ENCODE data around the gene HLA-DPA1. TPM values are rescaled to one million over a fixed set of nuclear protein-coding genes. Genes with fewer than 3 reads are reported as not detected.

Gene HLA-DPA1
- total and polyA plus RNA-seq, 2 donors (not counting 1 experiment from before 2014, with no cell fraction given): 702 to 2,256 TPM

DNA sequence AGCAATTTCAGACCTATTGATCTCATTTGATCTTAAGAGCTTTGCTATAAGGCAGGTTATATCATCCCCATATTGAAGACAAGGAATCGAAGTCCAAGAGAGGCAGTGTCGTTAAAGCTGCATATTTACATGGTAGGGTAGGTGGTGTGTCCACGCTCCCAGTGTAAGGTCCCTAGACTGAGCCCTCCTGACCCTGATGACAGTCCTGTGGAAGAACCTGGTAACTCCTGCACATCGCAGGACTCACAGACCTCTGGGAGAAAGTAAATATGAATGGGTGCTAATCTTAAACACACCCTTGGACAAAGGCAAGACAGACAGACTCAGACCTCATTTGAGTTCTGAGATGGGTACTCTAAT is 1.7 kb upstream of the HLA-DPA1 start:
- Histone ChIP-seq H2AFZ (ENCODE audit: insufficient read depth, low read depth, low read length, poor library complexity, severe bottlenecking) (no peak overlapping the region), H3K9me3 (ENCODE audit: control extremely low read depth in 1 of 3, control insufficient read depth in 2 of 3, insufficient read depth in 1 of 3, low read length in 2 of 3) (no peaks in the 10 kb centered on the region), H3K36me3 (replicated peaks in 1 of 2; ENCODE audit: control extremely low read depth in 1 of 2, control insufficient read depth in 1 of 2, extremely low read depth in 1 of 2, insufficient read depth in 2 of 2, low read length in 1 of 2) (peaks cover 2 to 55% of the 10 kb centered on the region in 2 experiments), H3K4me3 (ENCODE audit: control extremely low read depth in 1 of 5, extremely low read depth in 1 of 5, insufficient read depth in 1 of 5, low read depth in 2 of 5, low read length in 4 of 5) (peak overlapping the region; percentile 79 to 99 (median 97)), H4K20me1 (ENCODE audit: control insufficient read depth, insufficient read depth, low read length, poor library complexity, severe bottlenecking) (peaks cover 14% of the 10 kb centered on the region), H3K9ac (ENCODE audit: low read length) (peak overlapping the region; percentile 98), H3K27ac (ENCODE audit: low read length in 2 of 2) (peak overlapping the region; percentile 96 to 99), H3K4me2 (replicated peaks; ENCODE audit: low read depth, low read length, poor library complexity, severe bottlenecking) (peak overlapping the region; percentile 91), H3K79me2 (ENCODE audit: control insufficient read depth, insufficient read depth, low read length) (peaks cover 97% of the 10 kb centered on the region), H3K27me3 (replicated peaks in 1 of 4; ENCODE audit: control extremely low read depth in 1 of 4, control insufficient read depth in 3 of 4, insufficient read depth in 4 of 4, low read length in 3 of 4) (no peaks in the 10 kb centered on the region), H3K4me1 (ENCODE audit: control insufficient read depth in 2 of 2, insufficient read depth in 2 of 2, low read length in 2 of 2) (peaks cover 43 to 44% of the 10 kb centered on the region in 2 donors)
- WGBS (ENCODE audit: insufficient coverage): no CpG with 5 or more reads among the region's 4 CpGs
- intact Hi-C loops (cut with micrococcal nuclease): loop anchor here (1.0 to 10.0 kb wide), 4 partner anchors 37 to 180 kb away; no protein-coding TSS in a partner anchor
- POLR2A ChIA-PET: interaction anchor here (0.8 to 7.4 kb wide), 13 partner anchors 8 to 221 kb away, joined by 3 to 166 read pairs (median 5); partner anchors contain the start of genes PSMB9, RING1 and TAP1
- CTCF ChIA-PET: interaction anchor here (0.9 to 23.5 kb wide), 11 partner anchors 13 to 173 kb away, joined by 3 to 576 read pairs (median 5); partner anchors contain the start of gene HLA-DOA
- peak overlapping the region; percentile 97 for H3K4me3 Mint-ChIP-seq
- peak overlapping the region; percentile 98 for H3K27ac Mint-ChIP-seq
- no peak for DNase-seq
- ATAC-seq (ENCODE audit: low read depth): peak; percentile 5
- peaks cover 60% of the 10 kb centered on the region for H3K4me1 Mint-ChIP-seq
- no peaks in the 10 kb centered on the region for H3K27me3 Mint-ChIP-seq
- H3K9me3 Mint-ChIP-seq (ENCODE audit: insufficient read depth): no peaks in the 10 kb centered on the region
- no peak for TF ChIP-seq EZH2 (IDR thresholded peaks at IDR 0.05; ENCODE audit: borderline replicate concordance, insufficient read depth, low read depth, low read length, poor library complexity, severe bottlenecking)
- TF ChIP-seq, protein P1, sequence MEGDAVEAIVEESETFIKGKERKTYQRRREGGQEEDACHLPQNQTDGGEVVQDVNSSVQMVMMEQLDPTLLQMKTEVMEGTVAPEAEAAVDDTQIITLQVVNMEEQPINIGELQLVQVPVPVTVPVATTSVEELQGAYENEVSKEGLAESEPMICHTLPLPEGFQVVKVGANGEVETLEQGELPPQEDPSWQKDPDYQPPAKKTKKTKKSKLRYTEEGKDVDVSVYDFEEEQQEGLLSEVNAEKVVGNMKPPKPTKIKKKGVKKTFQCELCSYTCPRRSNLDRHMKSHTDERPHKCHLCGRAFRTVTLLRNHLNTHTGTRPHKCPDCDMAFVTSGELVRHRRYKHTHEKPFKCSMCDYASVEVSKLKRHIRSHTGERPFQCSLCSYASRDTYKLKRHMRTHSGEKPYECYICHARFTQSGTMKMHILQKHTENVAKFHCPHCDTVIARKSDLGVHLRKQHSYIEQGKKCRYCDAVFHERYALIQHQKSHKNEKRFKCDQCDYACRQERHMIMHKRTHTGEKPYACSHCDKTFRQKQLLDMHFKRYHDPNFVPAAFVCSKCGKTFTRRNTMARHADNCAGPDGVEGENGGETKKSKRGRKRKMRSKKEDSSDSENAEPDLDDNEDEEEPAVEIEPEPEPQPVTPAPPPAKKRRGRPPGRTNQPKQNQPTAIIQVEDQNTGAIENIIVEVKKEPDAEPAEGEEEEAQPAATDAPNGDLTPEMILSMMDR (IDR thresholded peaks at IDR 0.05): no peak

DNA sequence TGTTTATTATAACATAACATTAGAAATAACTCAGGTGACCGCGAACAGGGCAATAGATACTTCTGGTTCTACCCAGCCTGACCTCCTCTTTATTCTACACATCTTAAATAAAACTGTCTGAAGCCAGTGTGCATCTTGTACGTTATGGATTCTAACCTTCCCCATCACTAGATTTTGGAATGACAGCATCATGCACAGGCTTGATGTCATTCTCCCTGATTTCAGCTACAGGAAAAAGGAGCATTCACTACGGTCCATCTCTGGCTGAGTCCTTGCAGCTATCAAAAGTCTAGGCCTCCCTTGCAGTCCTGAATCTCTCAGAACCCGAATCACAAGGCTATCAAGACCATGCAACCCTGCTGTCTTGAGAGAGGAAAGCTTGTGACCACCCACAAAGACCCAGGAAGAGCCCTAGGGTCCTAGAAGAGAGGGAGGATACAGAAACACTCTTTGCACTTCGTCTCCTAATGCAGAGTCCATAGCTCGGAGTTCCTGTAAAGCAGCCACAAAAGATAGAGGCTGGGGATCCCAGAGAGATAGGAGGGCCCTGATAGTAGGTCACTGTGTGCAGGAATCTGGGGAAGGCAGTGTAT is 845 bp downstream of the HLA-DPA1 start:
- ATAC-seq (ENCODE audit: low read depth): no peak

More for the DNA sequence above, 845 bp downstream of the HLA-DPA1 start:
- intact Hi-C loops (cut with micrococcal nuclease): loop anchor here (1.0 to 10.0 kb wide), 3 partner anchors 10 to 178 kb away; no protein-coding TSS in a partner anchor
- Mint-ChIP-seq H3K4me1 (peaks cover 60% of the 10 kb centered on the region), H3K27ac (peak overlapping the region; percentile 89), H3K9me3 (ENCODE audit: insufficient read depth) (no peaks in the 10 kb centered on the region), H3K4me3 (peak overlapping the region; percentile 96), H3K27me3 (no peaks in the 10 kb centered on the region)
- Histone ChIP-seq H2AFZ (ENCODE audit: insufficient read depth, low read depth, low read length, poor library complexity, severe bottlenecking) (no peak overlapping the region), H3K9me3 (ENCODE audit: control extremely low read depth in 1 of 3, control insufficient read depth in 2 of 3, insufficient read depth in 1 of 3, low read length in 2 of 3) (no peaks in the 10 kb centered on the region), H3K27me3 (replicated peaks in 1 of 4; ENCODE audit: control extremely low read depth in 1 of 4, control insufficient read depth in 3 of 4, insufficient read depth in 4 of 4, low read length in 3 of 4) (no peaks in the 10 kb centered on the region), H3K79me2 (ENCODE audit: control insufficient read depth, insufficient read depth, low read length) (peaks cover 94% of the 10 kb centered on the region), H3K4me3 (ENCODE audit: control extremely low read depth in 1 of 5, extremely low read depth in 1 of 5, insufficient read depth in 1 of 5, low read depth in 2 of 5, low read length in 4 of 5) (peak overlapping the region; percentile 89 to 99 (median 96)), H3K4me1 (ENCODE audit: control insufficient read depth in 2 of 2, insufficient read depth in 2 of 2, low read length in 2 of 2) (peaks cover 42 to 43% of the 10 kb centered on the region in 2 donors), H3K27ac (ENCODE audit: low read length in 2 of 2) (peak overlapping the region; percentile 96 to 99), H3K9ac (ENCODE audit: low read length) (peak overlapping the region; percentile 98), H3K4me2 (replicated peaks; ENCODE audit: low read depth, low read length, poor library complexity, severe bottlenecking) (peak overlapping the region; percentile 91), H4K20me1 (ENCODE audit: control insufficient read depth, insufficient read depth, low read length, poor library complexity, severe bottlenecking) (peaks cover 6% of the 10 kb centered on the region), H3K36me3 (replicated peaks in 1 of 2; ENCODE audit: control extremely low read depth in 1 of 2, control insufficient read depth in 1 of 2, extremely low read depth in 1 of 2, insufficient read depth in 2 of 2, low read length in 1 of 2) (peaks cover 6 to 56% of the 10 kb centered on the region in 2 experiments)
- POLR2A ChIA-PET: interaction anchor here (0.5 to 7.4 kb wide), 14 partner anchors 10 to 228 kb away, joined by 3 to 166 read pairs (median 6); no protein-coding TSS in a partner anchor
- CTCF ChIA-PET: interaction anchor here (0.6 to 23.5 kb wide), 11 partner anchors 9 to 228 kb away, joined by 3 to 576 read pairs (median 4); partner anchors contain the start of genes HLA-DMA and HLA-DOA
- DNase-seq: peak; percentile 23
- WGBS (ENCODE audit: insufficient coverage): 3% methylated on average over 4 of the region's 7 CpGs
- TF ChIP-seq, protein P1 (IDR thresholded peaks at IDR 0.05): no peak
- TF ChIP-seq EZH2 (IDR thresholded peaks at IDR 0.05; ENCODE audit: borderline replicate concordance, insufficient read depth, low read depth, low read length, poor library complexity, severe bottlenecking): no peak
